T-helper 9 cell (primary cell): Measurements from ENCODE around the gene NHEJ1.

Source experiments
- DNase-seq: peaks from one replicate; pipeline ENCODE4 v3.0.0-alpha.2; 2020

The NHEJ1 gene

GRCh38 chr2:219056896-219057708 is 103.5 kb downstream of the NHEJ1 start:
- DNase-seq: no peak

GRCh38 chr2:219056176-219056895 is 104.3 kb downstream of the NHEJ1 start:
- no peak for DNase-seq

- no peak for DNase-seq
These were observed 105.4 kb downstream of the NHEJ1 start for GRCh38 chr2:219054956-219055903.

- no peak for DNase-seq
These were observed 111.3 kb downstream of the NHEJ1 start for GRCh38 chr2:219049282-219049681.

GRCh38 chr2:219045937-219046550 is 114.6 kb downstream of the NHEJ1 start:
- no peak for DNase-seq

GRCh38 chr2:219042750-219043149 is 117.9 kb downstream of the NHEJ1 start:
- DNase-seq: no peak

GRCh38 chr2:219042157-219042556 is 118.5 kb downstream of the NHEJ1 start:
- DNase-seq: no peak

GRCh38 chr2:219041252-219041651 is 119.4 kb downstream of the NHEJ1 start, which contains the start of gene CFAP65:
TSS of gene CFAP65 (minus strand) at chr2:219041516. CDS start at chr2:219039048, 2,468 bp downstream.
- no peak for DNase-seq

GRCh38 chr2:219038600-219038999 is 122.0 kb downstream of the NHEJ1 start:
- DNase-seq: no peak

- DNase-seq: no peak
These were observed 122.7 kb downstream of the NHEJ1 start for GRCh38 chr2:219037783-219038499.

GRCh38 chr2:219035942-219036341 is 124.7 kb downstream of the NHEJ1 start:
- no peak for DNase-seq

- no peak for DNase-seq
These were observed 125.8 kb downstream of the NHEJ1 start for GRCh38 chr2:219034823-219035222.

- DNase-seq: no peak
These were observed 128.4 kb downstream of the NHEJ1 start for GRCh38 chr2:219032051-219032745.

GRCh38 chr2:219031005-219031738 is 129.4 kb downstream of the NHEJ1 start:
- no peak for DNase-seq

GRCh38 chr2:219030177-219030940 is 130.3 kb downstream of the NHEJ1 start:
- DNase-seq: no peak

GRCh38 chr2:219029829-219030165 is 130.8 kb downstream of the NHEJ1 start:
- peak; percentile 73 for DNase-seq

GRCh38 chr2:219028996-219029828 is 131.4 kb downstream of the NHEJ1 start:
- no peak for DNase-seq

GRCh38 chr2:219028141-219028540 is 132.5 kb downstream of the NHEJ1 start:
- DNase-seq: no peak
